ENCODE data around the gene SLC34A1. TPM values are rescaled to one million over a fixed set of nuclear protein-coding genes. Genes with fewer than 3 reads are reported as not detected.

Gene SLC34A1
- total and polyA plus RNA-seq, 2 of the 13 experiments (the other 11 are each of a cell fraction or from before 2014, with no cell fraction given) = 0.03 to 0.20 TPM

DNA sequence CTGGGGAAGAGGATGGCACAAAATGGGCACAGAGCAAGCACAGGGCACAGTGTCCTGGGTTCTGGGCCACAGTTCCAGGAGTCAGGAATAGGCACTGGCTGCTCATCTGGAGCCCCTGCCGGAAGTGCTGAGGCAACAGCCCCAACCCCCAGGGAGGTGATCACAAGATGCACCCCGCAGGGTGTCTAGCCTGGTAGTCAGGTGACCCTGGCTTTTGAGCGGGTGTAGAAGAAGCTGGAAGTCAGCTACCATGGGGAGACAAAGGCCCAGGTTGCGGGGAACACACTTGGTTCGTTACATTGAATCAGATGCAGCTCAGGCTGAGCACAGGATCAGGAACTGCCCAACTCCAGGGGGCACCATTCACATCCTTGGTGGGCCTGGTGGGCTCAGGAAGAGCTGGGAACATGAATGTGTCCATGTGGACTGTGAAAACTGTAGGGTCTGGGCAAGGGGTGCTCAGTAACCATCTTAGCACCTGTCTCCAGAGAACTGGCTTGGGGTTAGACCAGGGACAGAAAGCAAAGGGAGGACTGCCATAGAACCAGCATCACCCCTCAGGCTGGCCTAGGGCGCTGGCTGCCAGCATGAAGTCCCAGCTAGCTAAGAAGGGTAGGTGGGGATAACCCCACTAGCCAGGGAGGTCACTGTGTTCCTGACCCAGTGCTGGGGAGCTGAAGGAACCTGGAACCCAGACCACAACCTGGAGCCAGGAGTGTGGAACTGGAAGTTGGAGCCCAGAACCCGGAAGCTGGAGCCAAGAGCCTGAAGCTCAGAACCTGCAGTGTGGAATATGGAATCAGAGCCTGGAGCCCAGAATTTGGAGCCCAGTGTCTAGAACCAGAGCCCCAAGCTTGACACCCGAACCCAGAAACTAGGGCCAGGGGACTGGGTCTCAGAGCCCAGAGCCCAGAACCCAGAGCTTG is 6.1 kb upstream of the SLC34A1 start:
- Histone ChIP-seq H4K20me1 (ENCODE audit: insufficient read depth, low read length) (no peaks in the 10 kb centered on the region), H2AFZ (ENCODE audit: low read length) (no peak overlapping the region), H3K27ac (ENCODE audit: extremely low read length, insufficient read depth, low read length) (peak overlapping the region; percentile 98), H3K4me1 (ENCODE audit: insufficient read depth, low read length) (peaks cover 88% of the 10 kb centered on the region), H3K9me3 (ENCODE audit: low read length) (no peaks in the 10 kb centered on the region), H3K27me3 (ENCODE audit: control insufficient read depth in 1 of 2, insufficient read depth in 2 of 2, low read length in 2 of 2) (no peaks in the 10 kb centered on the region), H3K9ac (ENCODE audit: insufficient read depth, low read depth, low read length) (peak overlapping the region; percentile 86), H3K79me2 (ENCODE audit: insufficient read depth, low read length) (no peaks in the 10 kb centered on the region), H3K4me3 (replicated peaks in 1 of 3; ENCODE audit: insufficient read depth in 1 of 3, low read depth in 2 of 3, low read length in 3 of 3) (peak overlapping the region; percentile 35 to 71 (median 35); a peak in 5 of 6 replicates), H3K4me2 (ENCODE audit: low read depth, low read length) (peak overlapping the region; percentile 89), H3K36me3 (replicated peaks in 1 of 2; ENCODE audit: control insufficient read depth in 1 of 2, insufficient read depth in 2 of 2, low read length in 2 of 2) (no peaks in the 10 kb centered on the region)
- BruUV-seq (replicated peaks) = TSS peak; percentile 97
- FAIRE-seq (no peak), ATAC-seq (peak; percentile 12), DNase-seq (ENCODE audit: low spot score) (no peak)
- ChIA-PET POLR2A (interaction anchor here (0.6 to 4.9 kb wide), 35 partner anchors 10 to 304 kb away, joined by 3 to 239 read pairs (median 10); partner anchors contain the start of genes B4GALT7, F12, FGFR4 and GRK6), CTCF (ENCODE audit: low intra/inter-chr PET ratio, low total read pairs) (interaction anchor here (1.0 kb wide), 1 partner anchor 76 kb away, joined by 3 read pairs; no protein-coding TSS in a partner anchor)
- intact Hi-C loops (cut with micrococcal nuclease; ENCODE audit: unreplicated experiment) (no loop called here), in situ Hi-C loops (cut with HindIII; ENCODE audit: extremely low pct_ligation_motif_present, low pct_unique_long_range_greater_than_20kb) (no loop called here)
- WGBS (ENCODE audit: low lambda C conversion rate) = 78% methylated on average over 6 of the region's 8 CpGs
- TF ChIP-seq TCF7 (IDR thresholded peaks at IDR 0.05; ENCODE audit: low read depth) = no peak
- TF ChIP-seq SALL2 (CRISPR knock-in tag; IDR thresholded peaks at IDR 0.05) = no peak
- TF ChIP-seq TBP (CRISPR knock-in tag; IDR thresholded peaks at IDR 0.05) = no peak
- no peak for TF ChIP-seq EZH2 (conservative IDR thresholded peaks at IDR 0.05; ENCODE audit: low read depth, low read length)
- TF ChIP-seq FOXK1 (CRISPR knock-in tag; IDR thresholded peaks at IDR 0.05; ENCODE audit: borderline replicate concordance, low read depth) = no peak
- TF ChIP-seq KDM5A (IDR thresholded peaks at IDR 0.05; ENCODE audit: borderline replicate concordance, low read length) = no peak
- TF ChIP-seq AGO1 (IDR thresholded peaks at IDR 0.05; ENCODE audit: low read depth, low read length, poor library complexity, severe bottlenecking) = no peak
- TF ChIP-seq ZFP1 (CRISPR knock-in tag; IDR thresholded peaks at IDR 0.05) = peak; percentile 14; the same call in 1 of the 2 replicates
- 0 out of 2 replicates have a peak, but pooled peaks have one; percentile 40 for TF ChIP-seq ZBTB42 (CRISPR knock-in tag; IDR thresholded peaks at IDR 0.05)
- TF ChIP-seq CHD4 (IDR thresholded peaks at IDR 0.05; ENCODE audit: borderline replicate concordance, low read length) = no peak
- TF ChIP-seq NFKB2 (CRISPR knock-in tag; IDR thresholded peaks at IDR 0.05; ENCODE audit: borderline replicate concordance) = 0 out of 2 replicates have a peak, but pooled peaks have one; percentile 2
- no peak for TF ChIP-seq ISX (CRISPR knock-in tag; conservative IDR thresholded peaks at IDR 0.05)
- peak; percentile 78 for TF ChIP-seq ZBTB7B (CRISPR knock-in tag; IDR thresholded peaks at IDR 0.05)
- TF ChIP-seq SETDB1 (CRISPR knock-in tag; IDR thresholded peaks at IDR 0.05; ENCODE audit: borderline replicate concordance) = no peak
- TF ChIP-seq ZNF503 (CRISPR knock-in tag; IDR thresholded peaks at IDR 0.05) = no peak
- TF ChIP-seq KAT7 (CRISPR knock-in tag; IDR thresholded peaks at IDR 0.05; ENCODE audit: borderline replicate concordance) = peak; percentile 2; the same call in 1 of the 2 replicates
- no peak for TF ChIP-seq ZNF205 (CRISPR knock-in tag; IDR thresholded peaks at IDR 0.05)
- TF ChIP-seq ZFP36L1 (CRISPR knock-in tag; IDR thresholded peaks at IDR 0.05) = no peak
- TF ChIP-seq, protein P1, sequence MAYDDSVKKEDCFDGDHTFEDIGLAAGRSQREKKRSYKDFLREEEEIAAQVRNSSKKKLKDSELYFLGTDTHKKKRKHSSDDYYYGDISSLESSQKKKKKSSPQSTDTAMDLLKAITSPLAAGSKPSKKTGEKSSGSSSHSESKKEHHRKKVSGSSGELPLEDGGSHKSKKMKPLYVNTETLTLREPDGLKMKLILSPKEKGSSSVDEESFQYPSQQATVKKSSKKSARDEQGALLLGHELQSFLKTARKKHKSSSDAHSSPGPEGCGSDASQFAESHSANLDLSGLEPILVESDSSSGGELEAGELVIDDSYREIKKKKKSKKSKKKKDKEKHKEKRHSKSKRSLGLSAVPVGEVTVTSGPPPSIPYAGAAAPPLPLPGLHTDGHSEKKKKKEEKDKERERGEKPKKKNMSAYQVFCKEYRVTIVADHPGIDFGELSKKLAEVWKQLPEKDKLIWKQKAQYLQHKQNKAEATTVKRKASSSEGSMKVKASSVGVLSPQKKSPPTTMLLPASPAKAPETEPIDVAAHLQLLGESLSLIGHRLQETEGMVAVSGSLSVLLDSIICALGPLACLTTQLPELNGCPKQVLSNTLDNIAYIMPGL (CRISPR knock-in tag; IDR thresholded peaks at IDR 0.05; ENCODE audit: borderline replicate concordance in 1 of 2, low read depth in 1 of 2) = peak in 1 of 2 experiments; percentile 35; a peak in 1 of 4 replicates
- 0 out of 2 replicates have a peak, but pooled peaks have one; percentile 3 for TF ChIP-seq ZNF766 (CRISPR knock-in tag; IDR thresholded peaks at IDR 0.05; ENCODE audit: borderline replicate concordance)
- no peak for TF ChIP-seq SIN3A (IDR thresholded peaks at IDR 0.05; ENCODE audit: borderline replicate concordance, low read depth, low read length)
